HG03060 (cell line): ENCODE measurements around the gene PPP1R1B.

ENCODE experiments used
- ATAC-seq: cut with Tn5 transposase; IDR thresholded peaks from one replicate; pipeline ENCODE4 v1.9.1; 2021; ENCODE audit warnings: low read depth, moderate number of reproducible peaks; ENCODE audit not compliant: unreplicated experiment

PPP1R1B gene

GRCh38 chr17:39631403-39631802 lies 4.7 kb downstream of the PPP1R1B start:
- no peak for ATAC-seq

GRCh38 chr17:39632153-39632941 lies 5.6 kb downstream of the PPP1R1B start:
- no peak for ATAC-seq

- ATAC-seq, result no peak
These were observed 6.9 kb downstream of the PPP1R1B start for GRCh38 chr17:39633570-39634183.

GRCh38 chr17:39634384-39634871 lies 7.7 kb downstream of the PPP1R1B start:
- ATAC-seq, result no peak

- ATAC-seq, result no peak
These were observed 8.9 kb downstream of the PPP1R1B start for GRCh38 chr17:39635614-39636176.

- no peak for ATAC-seq
These were observed 9.8 kb downstream of the PPP1R1B start for GRCh38 chr17:39636587-39636926.

- ATAC-seq, result no peak
These were observed 10.4 kb downstream of the PPP1R1B start, which contains the start of gene STARD3 for GRCh38 chr17:39636927-39637736. STARD3 (plus strand) TSS chr17:39637144; CDS start chr17:39653532, 16,388 bp downstream.

- ATAC-seq, result no peak
These were observed 11.6 kb downstream of the PPP1R1B start for GRCh38 chr17:39638317-39638716.

GRCh38 chr17:39639043-39639442 lies 12.3 kb downstream of the PPP1R1B start:
- no peak for ATAC-seq

- ATAC-seq, result no peak
These were observed 13.1 kb downstream of the PPP1R1B start for GRCh38 chr17:39639566-39640458.

- ATAC-seq, result no peak
These were observed 13.9 kb downstream of the PPP1R1B start for GRCh38 chr17:39640591-39641031.

- no peak for ATAC-seq
These were observed 14.3 kb downstream of the PPP1R1B start for GRCh38 chr17:39641097-39641496.

GRCh38 chr17:39641883-39642282 lies 15.1 kb downstream of the PPP1R1B start:
- no peak for ATAC-seq

GRCh38 chr17:39642291-39643074 lies 15.7 kb downstream of the PPP1R1B start:
- ATAC-seq, result no peak

GRCh38 chr17:39643271-39643670 lies 16.5 kb downstream of the PPP1R1B start:
- ATAC-seq, result no peak

GRCh38 chr17:39647256-39647655 lies 20.5 kb downstream of the PPP1R1B start:
- ATAC-seq, result no peak

GRCh38 chr17:39648616-39649366 lies 22.0 kb downstream of the PPP1R1B start:
- no peak for ATAC-seq

GRCh38 chr17:39650121-39650579 lies 23.4 kb downstream of the PPP1R1B start:
- ATAC-seq, result no peak
